Choroid plexus epithelial cell (primary cell): ENCODE data around the gene GPATCH4.

Experiments used
- DNase-seq: peaks from one replicate; pipeline ENCODE4 v3.0.0-alpha.2; 2010; ENCODE audit warnings: low read depth
- H3K4me3 ChIP-seq: 2 replicates; pipeline ENCODE4 v1.5.1; 2011; ENCODE audit warnings: low read depth, mild to moderate bottlenecking, control low read depth, low read length, moderate library complexity
- TF ChIP-seq, protein P1 (sequence below): conservative IDR thresholded peaks from 2 replicates; pipeline ENCODE4 v1.5.1; 2011; ENCODE audit warnings: low read depth, mild to moderate bottlenecking, control low read depth, inconsistent platforms, low read length, moderate library complexity

The GPATCH4 gene

DNA sequence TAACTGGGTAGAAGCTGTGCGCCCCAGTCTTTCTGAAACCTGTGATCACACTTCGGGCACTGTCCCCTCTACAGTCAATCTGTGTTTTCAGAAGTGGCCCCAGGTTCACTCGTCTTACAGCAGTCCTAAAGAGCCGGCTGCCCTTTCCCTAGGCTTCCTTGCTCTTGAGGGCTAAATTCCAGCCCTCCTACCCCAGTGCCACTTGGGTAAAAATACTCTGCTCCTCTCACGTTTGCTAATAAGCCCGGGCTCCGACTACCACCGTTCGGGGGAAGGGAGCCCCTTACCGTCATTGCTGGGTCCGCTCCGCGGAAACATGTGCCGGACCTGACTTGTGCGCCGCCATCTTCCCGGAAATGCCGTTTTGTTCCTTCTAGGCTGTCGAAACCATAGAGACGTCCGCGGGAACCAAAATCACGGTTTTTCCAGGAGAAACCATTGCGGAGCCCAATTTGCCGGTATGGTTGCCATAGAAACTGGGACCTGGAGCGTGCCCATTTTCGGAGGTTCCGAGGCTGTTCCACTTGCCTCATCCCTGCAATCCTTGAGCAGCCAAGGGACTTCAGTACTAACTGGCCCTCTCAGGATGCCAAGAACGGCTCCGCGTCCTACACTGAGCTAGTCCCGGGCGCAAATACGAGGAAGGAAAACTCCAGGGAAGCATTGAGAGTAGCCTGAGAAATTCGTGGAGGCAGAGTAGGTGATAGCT lies at the start of gene GPATCH4:
Gene GPATCH4, minus strand, starts transcription at position 358 of the 709 bp plus-strand sequence.
- TF ChIP-seq, protein P1, sequence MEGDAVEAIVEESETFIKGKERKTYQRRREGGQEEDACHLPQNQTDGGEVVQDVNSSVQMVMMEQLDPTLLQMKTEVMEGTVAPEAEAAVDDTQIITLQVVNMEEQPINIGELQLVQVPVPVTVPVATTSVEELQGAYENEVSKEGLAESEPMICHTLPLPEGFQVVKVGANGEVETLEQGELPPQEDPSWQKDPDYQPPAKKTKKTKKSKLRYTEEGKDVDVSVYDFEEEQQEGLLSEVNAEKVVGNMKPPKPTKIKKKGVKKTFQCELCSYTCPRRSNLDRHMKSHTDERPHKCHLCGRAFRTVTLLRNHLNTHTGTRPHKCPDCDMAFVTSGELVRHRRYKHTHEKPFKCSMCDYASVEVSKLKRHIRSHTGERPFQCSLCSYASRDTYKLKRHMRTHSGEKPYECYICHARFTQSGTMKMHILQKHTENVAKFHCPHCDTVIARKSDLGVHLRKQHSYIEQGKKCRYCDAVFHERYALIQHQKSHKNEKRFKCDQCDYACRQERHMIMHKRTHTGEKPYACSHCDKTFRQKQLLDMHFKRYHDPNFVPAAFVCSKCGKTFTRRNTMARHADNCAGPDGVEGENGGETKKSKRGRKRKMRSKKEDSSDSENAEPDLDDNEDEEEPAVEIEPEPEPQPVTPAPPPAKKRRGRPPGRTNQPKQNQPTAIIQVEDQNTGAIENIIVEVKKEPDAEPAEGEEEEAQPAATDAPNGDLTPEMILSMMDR = no peak
- peak within 1 kb of the TSS; percentile 87 for H3K4me3 ChIP-seq

DNA sequence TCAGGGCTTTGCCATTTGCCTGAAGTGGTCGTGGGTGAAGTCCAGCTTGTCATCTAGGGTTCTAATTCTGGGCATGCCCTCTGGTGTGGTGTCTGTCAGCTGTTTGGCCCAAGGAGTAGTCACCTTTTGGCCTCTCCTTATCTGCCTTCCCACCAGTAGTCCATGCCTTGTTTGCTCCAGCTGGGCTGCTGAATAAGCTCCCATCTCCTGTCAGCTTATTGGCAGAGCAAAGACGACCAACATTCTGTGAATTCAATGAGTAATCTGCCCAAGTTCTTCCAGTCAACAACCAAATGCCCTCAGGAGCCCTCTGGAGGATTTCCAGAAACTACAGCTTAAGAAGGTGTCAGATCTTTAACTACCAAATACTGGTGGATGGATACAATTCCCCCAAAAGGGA lies 47.7 kb upstream of the GPATCH4 start:
- no peak overlapping the region for H3K4me3 ChIP-seq
- no peak for DNase-seq
- TF ChIP-seq, protein P1 = no peak

More for the DNA sequence above, at the start of gene GPATCH4:
- DNase-seq = peak; percentile 93

DNA sequence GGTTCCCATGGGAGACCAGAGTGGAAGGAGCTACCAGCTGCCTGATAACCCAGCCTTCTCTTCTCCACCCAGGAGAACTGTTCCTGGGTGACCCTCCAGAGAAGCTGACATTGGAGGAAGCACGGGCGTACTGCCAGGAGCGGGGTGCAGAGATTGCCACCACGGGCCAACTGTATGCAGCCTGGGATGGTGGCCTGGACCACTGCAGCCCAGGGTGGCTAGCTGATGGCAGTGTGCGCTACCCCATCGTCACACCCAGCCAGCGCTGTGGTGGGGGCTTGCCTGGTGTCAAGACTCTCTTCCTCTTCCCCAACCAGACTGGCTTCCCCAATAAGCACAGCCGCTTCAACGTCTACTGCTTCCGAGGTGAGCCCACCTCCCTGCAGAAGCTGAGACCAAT lies 47.2 kb upstream of the GPATCH4 start:
- TF ChIP-seq, protein P1 = no peak
- no peak for DNase-seq
- H3K4me3 ChIP-seq = no peak overlapping the region

DNA sequence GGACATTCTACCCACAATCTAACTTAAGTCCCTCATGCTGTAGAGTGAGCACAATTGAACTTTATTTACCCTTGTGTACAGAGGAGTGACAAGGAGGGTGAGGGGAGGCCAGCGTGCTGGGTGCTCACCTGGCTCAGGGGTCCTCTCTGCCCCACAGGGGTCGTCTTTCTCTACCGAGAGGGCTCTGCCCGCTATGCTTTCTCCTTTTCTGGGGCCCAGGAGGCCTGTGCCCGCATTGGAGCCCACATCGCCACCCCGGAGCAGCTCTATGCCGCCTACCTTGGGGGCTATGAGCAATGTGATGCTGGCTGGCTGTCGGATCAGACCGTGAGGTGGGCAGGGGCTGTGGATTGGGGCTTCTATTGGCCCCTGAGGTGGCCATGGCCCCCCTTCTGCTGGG lies 46.1 kb upstream of the GPATCH4 start:
- TF ChIP-seq, protein P1 = no peak
- DNase-seq = no peak
- H3K4me3 ChIP-seq = no peak overlapping the region

DNA sequence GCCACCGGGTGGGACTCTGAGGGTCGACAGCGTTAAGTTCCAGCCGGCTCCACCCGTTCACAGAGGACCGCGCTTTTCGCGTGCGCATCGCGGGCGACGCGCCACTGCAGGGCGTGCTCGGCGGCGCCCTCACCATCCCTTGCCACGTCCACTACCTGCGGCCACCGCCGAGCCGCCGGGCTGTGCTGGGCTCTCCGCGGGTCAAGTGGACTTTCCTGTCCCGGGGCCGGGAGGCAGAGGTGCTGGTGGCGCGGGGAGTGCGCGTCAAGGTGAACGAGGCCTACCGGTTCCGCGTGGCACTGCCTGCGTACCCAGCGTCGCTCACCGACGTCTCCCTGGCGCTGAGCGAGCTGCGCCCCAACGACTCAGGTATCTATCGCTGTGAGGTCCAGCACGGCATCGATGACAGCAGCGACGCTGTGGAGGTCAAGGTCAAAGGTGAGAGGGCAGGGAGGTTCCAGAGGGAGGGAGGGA lies 45.5 kb upstream of the GPATCH4 start:
- no peak overlapping the region for H3K4me3 ChIP-seq
- no peak for DNase-seq
- TF ChIP-seq, protein P1 = no peak

DNA sequence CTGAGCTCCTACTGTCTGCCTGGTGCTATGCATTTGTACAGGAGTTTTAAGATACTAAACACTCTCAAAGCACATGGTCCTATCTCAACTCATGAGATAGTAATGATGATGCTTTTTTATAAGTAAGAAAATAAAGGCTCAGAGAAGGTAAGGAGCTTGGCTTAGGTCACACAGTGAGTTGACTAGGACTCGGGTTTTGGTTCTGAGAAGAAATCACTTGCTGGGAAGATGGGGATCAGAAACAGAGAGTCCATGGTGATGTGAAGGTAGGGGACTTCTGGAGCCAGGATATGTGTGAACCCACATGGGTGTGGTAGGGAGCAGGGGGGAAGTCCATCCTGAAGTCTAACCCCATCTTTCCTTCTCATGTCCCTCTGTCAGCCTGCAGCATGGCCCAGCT lies 44.4 kb upstream of the GPATCH4 start:
- no peak for DNase-seq
- H3K4me3 ChIP-seq = no peak overlapping the region
- TF ChIP-seq, protein P1 = no peak

DNA sequence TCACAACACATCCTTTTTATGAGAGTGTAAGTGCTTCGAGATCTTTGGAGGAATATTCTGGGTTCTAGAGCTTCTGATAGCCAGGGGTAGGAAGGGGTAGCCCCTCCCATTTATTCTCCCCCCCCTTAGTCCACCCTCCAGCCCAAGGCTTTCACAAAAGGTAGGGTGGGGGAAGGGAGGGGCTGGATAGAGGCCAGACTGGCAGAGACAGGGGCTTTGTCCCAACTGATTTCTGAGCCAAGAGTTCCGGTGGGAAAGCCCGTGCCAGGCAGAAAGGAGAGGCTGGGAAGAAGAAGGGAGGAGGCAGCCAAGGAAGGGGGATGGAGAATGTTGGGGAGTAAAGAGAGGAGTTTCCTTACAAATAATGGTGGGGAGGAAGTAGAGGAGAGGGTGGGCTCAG lies 43.8 kb upstream of the GPATCH4 start:
- no peak for DNase-seq
- TF ChIP-seq, protein P1 = no peak
- no peak overlapping the region for H3K4me3 ChIP-seq
